H1 (cell line): ENCODE measurements around the gene ACAD11. TPM values are rescaled to one million over a fixed set of nuclear protein-coding genes. Genes with fewer than 3 reads are reported as not detected.

Experiments
- CTCF ChIA-PET: fragments of 300-600 bp; sonication (Branson Sonifier 250); formaldehyde crosslinking; loops from one replicate; lab custom pipeline; 2021; ENCODE audit not compliant: partially characterized antibody; lab: Charles Lee
- POLR2A ChIA-PET: fragments of 300-600 bp; sonication (Branson Sonifier 250); formaldehyde crosslinking; loops from one replicate; lab custom pipeline; 2021; ENCODE audit warnings: inconsistent platforms; ENCODE audit not compliant: partially characterized antibody; lab: Charles Lee
- DNase-seq, 2 experiments: peaks; one replicate each; pipeline versions ENCODE4 v3.0.0 to v3.0.0-alpha.2; 2010 to 2022; ENCODE audit warnings: low spot score in 2 of 2, low read depth in 1 of 2, mixed read lengths in 1 of 2
- FAIRE-seq: peaks from 2 replicates; lab custom pipeline; 2011; peaks lifted over from hg19 to GRCh38; lab: Jason Lieb, UNC
- H2AFZ ChIP-seq: 2 replicates; pipeline ENCODE4 v1.8.1; 2012; ENCODE audit warnings: low read length, inconsistent platforms
- H2AK5ac ChIP-seq: 2 replicates; pipeline ENCODE4 v1.6.1; 2013; ENCODE audit warnings: low read depth, low read length
- H2BK120ac ChIP-seq: replicated peaks from 2 replicates; pipeline ENCODE3; 2013; ENCODE audit warnings: low read depth, low read length, inconsistent platforms
- H2BK12ac ChIP-seq: 2 replicates; pipeline ENCODE4 v1.6.1; 2013; ENCODE audit warnings: low read depth, low read length
- H2BK15ac ChIP-seq: 2 replicates; pipeline ENCODE4 v1.6.1; 2013; ENCODE audit warnings: low read length
- H2BK20ac ChIP-seq: 2 replicates; pipeline ENCODE4 v1.6.1; 2013; ENCODE audit warnings: low read length
- H2BK5ac ChIP-seq: 2 replicates; pipeline ENCODE4 v1.6.1; 2013; ENCODE audit warnings: low read depth, low read length
- H3K14ac ChIP-seq: 2 replicates; pipeline ENCODE4 v1.6.1; 2013; ENCODE audit warnings: inconsistent platforms; ENCODE audit not compliant: insufficient read length
- H3K18ac ChIP-seq: 2 replicates; pipeline ENCODE4 v1.6.1; 2013; ENCODE audit warnings: low read length; ENCODE audit errors: extremely low read depth
- H3K23ac ChIP-seq: 2 replicates; pipeline ENCODE4 v1.6.1; 2013; ENCODE audit warnings: inconsistent platforms; ENCODE audit not compliant: insufficient read length
- H3K23me2 ChIP-seq: 2 replicates; pipeline ENCODE4 v1.6.1; 2013; ENCODE audit warnings: low read depth, low read length
- H3K27ac ChIP-seq: 2 replicates; pipeline ENCODE4 v1.6.1; 2011; ENCODE audit warnings: low read depth, low read length, inconsistent platforms
- H3K27me3 ChIP-seq, 4 experiments: replicated peaks in 1 of 4; 1 replicate in 1 of 4; 2 replicates in 3 of 4; pipeline versions ENCODE4 v1.6.1 to v1.8.1; 2011 to 2013; ENCODE audit warnings: low read length in 3 of 4, mild to moderate bottlenecking in 3 of 4, inconsistent platforms in 2 of 4, mixed read lengths in 2 of 4, moderate library complexity in 1 of 4; ENCODE audit not compliant: control insufficient read depth in 3 of 4, insufficient read depth in 3 of 4; ENCODE audit errors: extremely low read depth in 1 of 4
- H3K36me3 ChIP-seq, 4 experiments: 2 replicates each; pipeline versions ENCODE4 v1.6.1 to v1.8.1; 2011 to 2013; ENCODE audit warnings: mild to moderate bottlenecking in 4 of 4, low read length in 3 of 4, moderate library complexity in 2 of 4, control low read depth in 1 of 4, inconsistent platforms in 1 of 4; ENCODE audit not compliant: insufficient read depth in 4 of 4, control insufficient read depth in 2 of 4
- H3K4ac ChIP-seq: replicated peaks from 2 replicates; pipeline ENCODE3; 2013; ENCODE audit warnings: low read length, low read depth, mixed read lengths, inconsistent platforms; ENCODE audit not compliant: insufficient read length
- H3K4me1 ChIP-seq, 4 experiments: replicated peaks in 1 of 4; 1 replicate in 1 of 4; 2 replicates in 3 of 4; pipeline versions ENCODE4 v1.6.1 to v1.8.1; 2011 to 2013; ENCODE audit warnings: low read length in 3 of 4, inconsistent platforms in 2 of 4, mixed read lengths in 1 of 4; ENCODE audit not compliant: insufficient read depth in 4 of 4, control insufficient read depth in 3 of 4
- H3K4me2 ChIP-seq, 2 experiments: 2 replicates each; pipeline versions ENCODE4 v1.6.1 to v1.8.1; 2011 to 2013; ENCODE audit warnings: low read depth in 2 of 2, low read length in 2 of 2, control low read depth in 1 of 2, inconsistent platforms in 1 of 2, mild to moderate bottlenecking in 1 of 2; ENCODE audit not compliant: insufficient read depth in 1 of 2
- H3K4me3 ChIP-seq, 4 experiments: fragments of 200-600, 300-600 bp in 1 of 4; sonication (generic), shearing (Covaris generic), sonication (Bioruptor Twin) in 1 of 4; 2 replicates each; pipeline versions ENCODE4 v1.5.1 to v1.8.1; 2011 to 2016; ENCODE audit warnings: low read length in 4 of 4, low read depth in 3 of 4, control low read depth in 2 of 4, inconsistent platforms in 2 of 4, mild to moderate bottlenecking in 2 of 4, mixed read lengths in 1 of 4, moderate library complexity in 1 of 4; ENCODE audit not compliant: insufficient read depth in 2 of 4; ENCODE audit errors: extremely low read depth in 1 of 4
- H3K56ac ChIP-seq: replicated peaks from 2 replicates; pipeline ENCODE3; 2013; ENCODE audit warnings: low read depth, mild to moderate bottlenecking, mixed read lengths, low read length, inconsistent platforms; ENCODE audit not compliant: insufficient read length
- H3K79me1 ChIP-seq: 2 replicates; pipeline ENCODE4 v1.6.1; 2013; ENCODE audit warnings: low read depth, low read length, control low read depth
- H3K79me2 ChIP-seq, 2 experiments: 2 replicates each; pipeline versions ENCODE4 v1.6.1 to v1.8.1; 2012 to 2013; ENCODE audit warnings: low read length in 2 of 2, mild to moderate bottlenecking in 2 of 2, inconsistent platforms in 1 of 2; ENCODE audit not compliant: insufficient read depth in 2 of 2, control insufficient read depth in 1 of 2
- H3K9ac ChIP-seq, 4 experiments: replicated peaks in 1 of 4; 1 replicate in 1 of 4; 2 replicates in 3 of 4; pipeline versions ENCODE4 v1.6.1 to v1.8.1; 2011 to 2013; ENCODE audit warnings: low read depth in 3 of 4, low read length in 3 of 4, control low read depth in 2 of 4, mild to moderate bottlenecking in 2 of 4, moderate library complexity in 2 of 4, inconsistent platforms in 1 of 4; ENCODE audit errors: extremely low read depth in 1 of 4
- H3K9me3 ChIP-seq, 2 experiments: 2 replicates each; pipeline versions ENCODE4 v1.6.1 to v1.8.1; 2012 to 2013; ENCODE audit warnings: mild to moderate bottlenecking in 2 of 2, moderate library complexity in 2 of 2, control low read depth in 1 of 2, inconsistent platforms in 1 of 2, low read depth in 1 of 2, low read length in 1 of 2, mixed read lengths in 1 of 2; ENCODE audit not compliant: insufficient read depth in 2 of 2
- H4K20me1 ChIP-seq, 2 experiments: replicated peaks in 1 of 2; 2 replicates each; pipeline versions ENCODE3 to v1.8.1; 2011 to 2013; ENCODE audit warnings: inconsistent platforms in 2 of 2, low read length in 2 of 2, mild to moderate bottlenecking in 1 of 2; ENCODE audit not compliant: insufficient read depth in 2 of 2, control insufficient read depth in 1 of 2
- H4K5ac ChIP-seq: 2 replicates; pipeline ENCODE4 v1.6.1; 2013; ENCODE audit warnings: low read length, low read depth, mixed read lengths, inconsistent platforms; ENCODE audit not compliant: insufficient read length
- H4K8ac ChIP-seq: 2 replicates; pipeline ENCODE4 v1.8.0; 2013; ENCODE audit warnings: mild to moderate bottlenecking, moderate library complexity, low read length, inconsistent platforms; ENCODE audit not compliant: insufficient read depth; ENCODE audit errors: extremely low read depth
- H4K91ac ChIP-seq: replicated peaks from 2 replicates; pipeline ENCODE3; 2013; ENCODE audit warnings: low read length, mixed read lengths, inconsistent platforms; ENCODE audit not compliant: insufficient read length
- BACH1 ChIP-seq: IDR thresholded peaks from 2 replicates; pipeline ENCODE4 v1.6.1; 2012; ENCODE audit warnings: low read length, improper control_type of control experiment
- CBX8 ChIP-seq: fragments of 300-800, 300-1000 bp; sonication (generic); IDR thresholded peaks from 2 replicates; pipeline ENCODE4 v1.7.1; 2016; ENCODE audit warnings: low read depth, low read length, borderline replicate concordance
- HDAC6 ChIP-seq: IDR thresholded peaks from one replicate; pipeline ENCODE4 v1.7.1; 2012; ENCODE audit warnings: low read depth, mild to moderate bottlenecking, inconsistent platforms, low read length, moderate library complexity
- JUN ChIP-seq: IDR thresholded peaks from 2 replicates; pipeline ENCODE4 v1.6.1; 2011; ENCODE audit warnings: low read depth, mild to moderate bottlenecking, improper control_type of control experiment, low read length
- KDM4A ChIP-seq: IDR thresholded peaks from one replicate; pipeline ENCODE4 v1.7.1; 2012; ENCODE audit warnings: low read depth, mild to moderate bottlenecking, moderate library complexity, low read length, inconsistent platforms; ENCODE audit not compliant: severe bottlenecking
- NANOG ChIP-seq: IDR thresholded peaks from 2 replicates; pipeline ENCODE4 v1.6.1; 2011; ENCODE audit warnings: low read length, low read depth, mild to moderate bottlenecking, inconsistent platforms; ENCODE audit not compliant: insufficient read depth, poor library complexity, severe bottlenecking
- POLR2AphosphoS5 ChIP-seq: IDR thresholded peaks from 2 replicates; pipeline ENCODE4 v1.6.1; 2011; ENCODE audit warnings: low read depth, low read length
- SIRT6 ChIP-seq: IDR thresholded peaks from one replicate; pipeline ENCODE4 v1.7.1; 2012; ENCODE audit warnings: low read length, inconsistent platforms
- SIX5 ChIP-seq: IDR thresholded peaks from 2 replicates; pipeline ENCODE4 v1.6.1; 2011; ENCODE audit warnings: mild to moderate bottlenecking, low read depth, low read length
- SP2 ChIP-seq: IDR thresholded peaks from 2 replicates; pipeline ENCODE4 v1.6.1; 2012; ENCODE audit warnings: mild to moderate bottlenecking, low read length, inconsistent platforms
- TEAD4 ChIP-seq: IDR thresholded peaks from 2 replicates; pipeline ENCODE4 v1.6.1; 2012; ENCODE audit warnings: low read depth, low read length, inconsistent platforms, mixed read lengths
- ZNF274 ChIP-seq: IDR thresholded peaks from 2 replicates; pipeline ENCODE4 v1.7.0; 2012; ENCODE audit warnings: low read length, borderline replicate concordance; ENCODE audit errors: extremely low read depth
- WGBS, 2 experiments: shearing (Covaris generic) in 1 of 2; methylation state at CpG; one replicate each; pipeline versions ENCODE4 v1.1.6 to v1.1.7; 2013 to 2015; ENCODE audit warnings: low lambda C conversion rate in 2 of 2, mixed read lengths in 2 of 2, inconsistent platforms in 1 of 2, low coverage in 1 of 2, missing lambda C conversion rate in 1 of 2; ENCODE audit not compliant: insufficient replicate concordance in 2 of 2, insufficient coverage in 1 of 2, insufficient read length in 1 of 2; ENCODE audit errors: extremely low coverage in 1 of 2, missing lambda C conversion rate in 1 of 2; 5-methylcytosine and 5-hydroxymethylcytosine counted together
- polyA plus RNA-seq, 7 experiments: library from polyadenylated mRNA; depleted of rRNA in 3 of 7; stranded (reverse) in 5 of 7; unstranded in 2 of 7; fragments of >200 nt in 5 of 7; fragments of 200-250 nt in 2 of 7; gene quantifications; 1 replicate in 5 of 7; 2 replicates in 1 of 7; 4 replicates in 1 of 7; pipeline versions ENCODE4 v1.2.1 to v1.2.3, GENCODE V29; 2011 to 2013; ENCODE audit warnings: missing spikeins in 2 of 7, mixed read lengths in 2 of 7
- total RNA-seq: library from RNA; stranded (reverse); fragmentation: NEBNext Ultra II Directional; extraction: Animal tissue kit (Norgen Biotek cat#: 25700); gene quantifications from 2 replicates; pipeline ENCODE4 v1.2.1, GENCODE V29; 2021
- TF ChIP-seq, protein P1 (sequence below): IDR thresholded peaks from 2 replicates; pipeline ENCODE4 v1.6.1; 2012; ENCODE audit warnings: low read length, inconsistent platforms
- TF ChIP-seq, protein P2 (sequence below): IDR thresholded peaks from 2 replicates; pipeline ENCODE4 v1.6.1; 2012; ENCODE audit warnings: inconsistent platforms

Gene ACAD11
- total and polyA plus RNA-seq, 2 of the 8 experiments (the other 6 are each of a cell fraction or from before 2014, with no cell fraction given), result 5.5 to 11.0 TPM

DNA sequence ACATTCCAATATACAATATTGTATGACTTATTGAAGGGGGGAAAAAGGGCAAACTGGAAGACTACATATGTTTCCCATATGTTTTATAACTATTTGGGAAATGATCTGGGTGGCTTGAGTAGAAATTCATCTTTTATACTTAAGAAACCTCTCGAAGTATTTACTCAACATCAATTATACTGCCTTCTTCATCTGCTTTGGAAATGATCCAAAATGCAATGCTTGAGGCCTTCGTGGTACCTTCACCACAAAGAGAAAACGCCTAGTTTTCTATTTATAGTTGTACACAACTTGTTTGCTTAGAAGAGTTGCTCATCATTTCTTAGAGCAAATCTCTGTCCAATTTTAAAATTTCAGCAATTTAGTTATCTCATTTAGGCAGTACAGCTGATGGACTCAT is 43.7 kb downstream of the ACAD11 start:
- Histone ChIP-seq H3K36me3 (no peaks in the 10 kb centered on the region), H3K23ac (no peak overlapping the region), H2BK120ac (no peak overlapping the region), H3K9ac (no peak overlapping the region), H3K23me2 (no peaks in the 10 kb centered on the region), H3K27ac (no peak overlapping the region), H2BK15ac (no peak overlapping the region), H3K14ac (no peak overlapping the region), H3K56ac (no peak overlapping the region), H3K79me1 (no peaks in the 10 kb centered on the region), H4K91ac (no peak overlapping the region), H2BK20ac (no peak overlapping the region), H2BK12ac (no peak overlapping the region), H4K20me1 (no peaks in the 10 kb centered on the region), H3K79me2 (no peaks in the 10 kb centered on the region), H4K5ac (no peak overlapping the region), H3K4me3 (no peak overlapping the region), H4K8ac (no peak overlapping the region), H3K9me3 (no peaks in the 10 kb centered on the region), H3K18ac (no peak overlapping the region), H2AK5ac (no peak overlapping the region), H3K27me3 (no peaks in the 10 kb centered on the region), H3K4me2 (no peak overlapping the region), H2BK5ac (no peak overlapping the region), H3K4me1 (no peaks in the 10 kb centered on the region), H2AFZ (no peak overlapping the region), H3K4ac (no peak overlapping the region)
- 83% methylated on average over 3 of the region's 3 CpGs; no CpG with 5 or more reads in 1 of the 2 experiments for WGBS, 2 experiments
- ChIA-PET POLR2A (no interaction called here), CTCF (interaction anchor here (0.9 to 1.1 kb wide), 2 partner anchors 26 to 80 kb away, joined by 4 to 5 read pairs; no protein-coding TSS in a partner anchor)
- DNase-seq, result no peak
- FAIRE-seq, result no peak
- TF ChIP-seq POLR2AphosphoS5 (no peak), SIX5 (no peak), ZNF274 (no peak), CBX8 (no peak), BACH1 (no peak), NANOG (no peak), SP2 (no peak), JUN (no peak), TEAD4 (no peak), KDM4A (no peak), HDAC6 (no peak), SIRT6 (no peak)
- TF ChIP-seq, protein P1, sequence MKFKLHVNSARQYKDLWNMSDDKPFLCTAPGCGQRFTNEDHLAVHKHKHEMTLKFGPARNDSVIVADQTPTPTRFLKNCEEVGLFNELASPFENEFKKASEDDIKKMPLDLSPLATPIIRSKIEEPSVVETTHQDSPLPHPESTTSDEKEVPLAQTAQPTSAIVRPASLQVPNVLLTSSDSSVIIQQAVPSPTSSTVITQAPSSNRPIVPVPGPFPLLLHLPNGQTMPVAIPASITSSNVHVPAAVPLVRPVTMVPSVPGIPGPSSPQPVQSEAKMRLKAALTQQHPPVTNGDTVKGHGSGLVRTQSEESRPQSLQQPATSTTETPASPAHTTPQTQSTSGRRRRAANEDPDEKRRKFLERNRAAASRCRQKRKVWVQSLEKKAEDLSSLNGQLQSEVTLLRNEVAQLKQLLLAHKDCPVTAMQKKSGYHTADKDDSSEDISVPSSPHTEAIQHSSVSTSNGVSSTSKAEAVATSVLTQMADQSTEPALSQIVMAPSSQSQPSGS, result no peak
- TF ChIP-seq, protein P2, sequence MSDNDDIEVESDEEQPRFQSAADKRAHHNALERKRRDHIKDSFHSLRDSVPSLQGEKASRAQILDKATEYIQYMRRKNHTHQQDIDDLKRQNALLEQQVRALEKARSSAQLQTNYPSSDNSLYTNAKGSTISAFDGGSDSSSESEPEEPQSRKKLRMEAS, result no peak
